ENCODE results near the gene SPEG. TPM values are rescaled to one million over a fixed set of nuclear protein-coding genes. Genes with fewer than 3 reads are reported as not detected.

The SPEG gene
- total RNA-seq, 1 donor from 2014 or later: 6.5 TPM

GRCh38 chr2:219531639-219532377 is 97.2 kb downstream of the SPEG start:
- Histone ChIP-seq H3K4me1 (no peaks in the 10 kb centered on the region), H3K9me3 (no peaks in the 10 kb centered on the region), H3K27me3 (ENCODE audit: low read depth) (peaks cover 65% of the 10 kb centered on the region), H3K27ac (no peak overlapping the region), H3K36me3 (no peaks in the 10 kb centered on the region), H3K4me3 (no peak overlapping the region)
- TF ChIP-seq CTCF (IDR thresholded peaks at IDR 0.05): no peak
- intact Hi-C loops (cut with DNase I): loop anchor here (10.0 kb wide), 1 partner anchor 127 kb away; no protein-coding TSS in a partner anchor
- DNase-seq: no peak
- no peak for ATAC-seq

DNA sequence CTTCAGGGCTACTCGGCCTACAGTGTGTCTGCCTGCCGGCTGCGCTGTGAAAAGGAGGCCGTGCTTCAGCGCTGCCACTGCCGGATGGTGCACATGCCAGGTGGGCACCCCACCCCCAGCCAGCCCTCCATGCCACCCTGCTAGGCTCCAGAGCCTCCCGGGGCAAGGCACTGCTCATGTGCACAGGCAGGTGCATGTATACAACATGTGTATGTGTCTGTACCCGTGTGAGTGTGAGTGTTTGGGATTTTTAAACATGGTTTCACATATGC is 97.7 kb downstream of the SPEG start:
- DNase-seq (no peak), ATAC-seq (no peak)
- peaks cover 61% of the 10 kb centered on the region for H3K27me3 ChIP-seq (ENCODE audit: low read depth)
- no peak overlapping the region for H3K27ac ChIP-seq
- no peak for TF ChIP-seq CTCF (IDR thresholded peaks at IDR 0.05)
- no peak overlapping the region for H3K4me3 ChIP-seq
- intact Hi-C loops (cut with DNase I): loop anchor here (10.0 kb wide), 1 partner anchor 128 kb away; no protein-coding TSS in a partner anchor
- no peaks in the 10 kb centered on the region for H3K4me1 ChIP-seq
- no peaks in the 10 kb centered on the region for H3K36me3 ChIP-seq
- no peaks in the 10 kb centered on the region for H3K9me3 ChIP-seq

- Histone ChIP-seq H3K9me3 (no peaks in the 10 kb centered on the region), H3K36me3 (peaks cover 6% of the 10 kb centered on the region), H3K4me1 (no peaks in the 10 kb centered on the region), H3K4me3 (no peak overlapping the region), H3K27ac (no peak overlapping the region), H3K27me3 (ENCODE audit: low read depth) (peaks cover 47% of the 10 kb centered on the region)
- no peak for TF ChIP-seq CTCF (IDR thresholded peaks at IDR 0.05)
- DNase-seq (no peak), ATAC-seq (no peak)
- intact Hi-C loops (cut with DNase I): loop anchor here (10.0 kb wide), 1 partner anchor 129 kb away; no protein-coding TSS in a partner anchor
Observed at GRCh38 chr2:219533930-219534661, 99.5 kb downstream of the SPEG start.

GRCh38 chr2:219536425-219536824 is 101.8 kb downstream of the SPEG start:
- no peak for TF ChIP-seq CTCF (IDR thresholded peaks at IDR 0.05)
- DNase-seq: no peak
- intact Hi-C loops (cut with DNase I): loop anchor here (10.0 kb wide), 1 partner anchor 132 kb away; no protein-coding TSS in a partner anchor

DNA sequence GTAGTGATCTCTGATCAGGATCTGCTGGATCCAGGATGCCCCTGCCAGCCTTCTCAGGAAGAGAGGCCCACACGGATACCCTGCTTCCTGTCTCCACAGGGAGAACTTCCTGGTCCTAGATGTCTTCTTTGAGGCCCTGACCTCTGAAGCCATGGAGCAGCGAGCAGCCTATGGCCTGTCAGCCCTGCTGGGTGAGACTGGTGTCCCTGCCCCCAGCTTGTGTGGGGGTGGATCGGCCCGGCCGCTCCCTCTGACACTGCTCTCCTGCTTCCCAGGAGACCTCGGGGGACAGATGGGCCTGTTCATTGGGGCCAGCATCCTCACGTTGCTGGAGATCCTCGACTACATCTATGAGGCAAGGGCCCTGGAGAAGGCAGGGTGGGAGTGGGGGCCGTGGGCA is 102.3 kb downstream of the SPEG start:
- no peak for TF ChIP-seq CTCF (IDR thresholded peaks at IDR 0.05)
- H3K4me3 ChIP-seq: no peak overlapping the region
- peaks cover 7% of the 10 kb centered on the region for H3K4me1 ChIP-seq
- DNase-seq: no peak
- H3K27ac ChIP-seq: no peak overlapping the region
- H3K9me3 ChIP-seq: no peaks in the 10 kb centered on the region
- no peak for ATAC-seq
- H3K36me3 ChIP-seq: peaks cover 32% of the 10 kb centered on the region
- intact Hi-C loops (cut with DNase I): loop anchor here (10.0 kb wide), 1 partner anchor 132 kb away; no protein-coding TSS in a partner anchor
- H3K27me3 ChIP-seq (ENCODE audit: low read depth): peaks cover 24% of the 10 kb centered on the region

More at GRCh38 chr2:219536425-219536824, 101.8 kb downstream of the SPEG start:
- peaks cover 29% of the 10 kb centered on the region for H3K36me3 ChIP-seq
- peaks cover 2% of the 10 kb centered on the region for H3K4me1 ChIP-seq
- H3K4me3 ChIP-seq: no peak overlapping the region
- no peak overlapping the region for H3K27ac ChIP-seq
- H3K27me3 ChIP-seq (ENCODE audit: low read depth): peaks cover 29% of the 10 kb centered on the region
- H3K9me3 ChIP-seq: no peaks in the 10 kb centered on the region
- no peak for ATAC-seq
